ENCODE results near the gene ADCY4.

GRCh38 chr14:24360281-24360680 is 25.4 kb upstream of the ADCY4 start:
- TF ChIP-seq RCOR1 (conservative IDR thresholded peaks at IDR 0.05; ENCODE audit: low read depth, low read length) (no peak), SMAD1 (IDR thresholded peaks at IDR 0.05; ENCODE audit: low read depth, partially characterized antibody) (no peak), ATF3 (IDR thresholded peaks at IDR 0.05; ENCODE audit: borderline replicate concordance, extremely low read depth, low read depth, low read length) (no peak), CTCF (IDR thresholded peaks at IDR 0.05 in 2 of 3, conservative IDR thresholded peaks at IDR 0.05 in 1 of 3; ENCODE audit: control insufficient read depth in 2 of 3, extremely low read depth in 1 of 3, insufficient read depth in 1 of 3, low read depth in 3 of 3, low read length in 3 of 3) (no peak), HDAC6 (IDR thresholded peaks at IDR 0.05; ENCODE audit: unreplicated experiment) (no peak), EP300 (IDR thresholded peaks at IDR 0.05; ENCODE audit: borderline replicate concordance in 1 of 2, control insufficient read depth in 1 of 2, low read depth in 2 of 2, low read length in 2 of 2) (no peak), YY1 (IDR thresholded peaks at IDR 0.05; ENCODE audit: low read depth, low read length) (no peak), SREBF2 (IDR thresholded peaks at IDR 0.05; ENCODE audit: low read length) (no peak), ZNF24 (IDR thresholded peaks at IDR 0.05) (no peak), NBN (IDR thresholded peaks at IDR 0.05) (no peak), NR2C2 (IDR thresholded peaks at IDR 0.05; ENCODE audit: borderline replicate concordance, control insufficient read depth, insufficient read length, low read depth) (no peak), ESRRA (IDR thresholded peaks at IDR 0.05; ENCODE audit: low read length) (no peak)
